HCT116 (cell line): ENCODE data around the gene PHC1.

Experiments
- ELF1 ChIP-seq: IDR thresholded peaks from 2 replicates; pipeline ENCODE4 v1.6.1; 2012; ENCODE audit warnings: low read depth, borderline replicate concordance
- EZH2 ChIP-seq: fragments of 200-600 bp; sonication (generic); IDR thresholded peaks from 2 replicates; pipeline ENCODE4 v1.6.1; 2017; ENCODE audit warnings: antibody characterized with exemption, mixed run types
- MAX ChIP-seq: IDR thresholded peaks from 2 replicates; pipeline ENCODE4 v1.6.1; 2012
- POLR2A ChIP-seq: IDR thresholded peaks from 2 replicates; pipeline ENCODE4 v1.7.0; 2011; ENCODE audit warnings: borderline replicate concordance; ENCODE audit not compliant: insufficient read depth, insufficient read length; ENCODE audit errors: extremely low read depth
- RAD21 ChIP-seq: IDR thresholded peaks from 2 replicates; pipeline ENCODE4 v1.6.1; 2012; ENCODE audit warnings: low read depth, mild to moderate bottlenecking
- SIN3A ChIP-seq: IDR thresholded peaks from 2 replicates; pipeline ENCODE4 v1.6.1; 2012; ENCODE audit warnings: low read depth
- SP1 ChIP-seq: IDR thresholded peaks from 2 replicates; pipeline ENCODE4 v1.6.1; 2012; ENCODE audit warnings: low read depth
- ZFX ChIP-seq: fragments of 450-650 bp; IDR thresholded peaks from 2 replicates; pipeline ENCODE4 v1.6.1; 2017
- TF ChIP-seq, protein P1 (sequence below), 3 experiments: fragments of 200-600 bp in 1 of 3; sonication (generic) in 1 of 3; IDR thresholded peaks in 2 of 3; conservative IDR thresholded peaks in 1 of 3; 2 replicates each; pipeline ENCODE4 v1.5.1; 2012 to 2017; ENCODE audit warnings: low read depth in 2 of 3, low read length in 2 of 3, antibody characterized with exemption in 1 of 3, borderline replicate concordance in 1 of 3, control low read depth in 1 of 3, mild to moderate bottlenecking in 1 of 3, mixed read lengths in 1 of 3, mixed run types in 1 of 3, moderate library complexity in 1 of 3; ENCODE audit not compliant: insufficient read depth in 1 of 3

DNA sequence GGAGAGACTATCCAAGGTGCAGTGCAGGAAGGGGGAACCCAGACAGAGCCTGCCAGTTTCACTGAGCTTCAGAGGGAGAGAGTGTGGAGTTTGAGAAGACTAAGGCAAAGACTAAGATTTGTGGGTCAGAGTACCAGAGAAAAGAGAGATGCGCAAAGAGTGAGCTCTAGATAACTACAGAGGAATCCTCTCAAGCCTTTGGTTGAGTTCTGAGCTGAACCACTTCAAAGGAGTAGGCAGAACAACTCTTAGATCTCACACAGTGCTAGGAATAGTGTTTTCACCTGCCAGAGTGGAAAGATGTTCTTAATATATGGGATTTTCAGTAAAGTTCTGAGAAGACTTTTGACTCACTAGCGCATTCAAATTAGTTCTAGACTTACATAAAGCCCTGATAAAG, 45.9 kb downstream of the PHC1 start:
- TF ChIP-seq, protein P1, sequence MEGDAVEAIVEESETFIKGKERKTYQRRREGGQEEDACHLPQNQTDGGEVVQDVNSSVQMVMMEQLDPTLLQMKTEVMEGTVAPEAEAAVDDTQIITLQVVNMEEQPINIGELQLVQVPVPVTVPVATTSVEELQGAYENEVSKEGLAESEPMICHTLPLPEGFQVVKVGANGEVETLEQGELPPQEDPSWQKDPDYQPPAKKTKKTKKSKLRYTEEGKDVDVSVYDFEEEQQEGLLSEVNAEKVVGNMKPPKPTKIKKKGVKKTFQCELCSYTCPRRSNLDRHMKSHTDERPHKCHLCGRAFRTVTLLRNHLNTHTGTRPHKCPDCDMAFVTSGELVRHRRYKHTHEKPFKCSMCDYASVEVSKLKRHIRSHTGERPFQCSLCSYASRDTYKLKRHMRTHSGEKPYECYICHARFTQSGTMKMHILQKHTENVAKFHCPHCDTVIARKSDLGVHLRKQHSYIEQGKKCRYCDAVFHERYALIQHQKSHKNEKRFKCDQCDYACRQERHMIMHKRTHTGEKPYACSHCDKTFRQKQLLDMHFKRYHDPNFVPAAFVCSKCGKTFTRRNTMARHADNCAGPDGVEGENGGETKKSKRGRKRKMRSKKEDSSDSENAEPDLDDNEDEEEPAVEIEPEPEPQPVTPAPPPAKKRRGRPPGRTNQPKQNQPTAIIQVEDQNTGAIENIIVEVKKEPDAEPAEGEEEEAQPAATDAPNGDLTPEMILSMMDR (IDR thresholded peaks at IDR 0.05 in 2 of 3, conservative IDR thresholded peaks at IDR 0.05 in 1 of 3; ENCODE audit: borderline replicate concordance in 1 of 3, insufficient read depth in 1 of 3, low read depth in 2 of 3, low read length in 2 of 3), result no peak
- TF ChIP-seq RAD21 (no peak), MAX (no peak), POLR2A (no peak), SIN3A (no peak), EZH2 (no peak), ELF1 (no peak), ZFX (no peak), SP1 (no peak)
